WERI-Rb-1 (cell line): ENCODE results near the gene RPE65.
"Not testable (repeated sequence)": the region's sequence is repeated elsewhere in the genome, so short reads cannot be mapped to it uniquely, and the experiment has no call there.

Experiments
- DNase-seq: peaks from one replicate; pipeline ENCODE4 v3.0.0-alpha.2; 2020
- H3K27ac ChIP-seq: fragments of 250-450 bp; sonication (Bioruptor Pico); 2 replicates; pipeline ENCODE4 v1.5.1; 2020; ENCODE audit warnings: mild to moderate bottlenecking, moderate library complexity
- H3K27me3 ChIP-seq: fragments of 250-450 bp; sonication (Bioruptor Pico); 2 replicates; pipeline ENCODE4 v1.5.1; 2021; ENCODE audit warnings: mild to moderate bottlenecking, low read depth, moderate library complexity; ENCODE audit not compliant: insufficient read depth, severe bottlenecking
- H3K36me3 ChIP-seq: fragments of 250-450 bp; sonication (Bioruptor Pico); 2 replicates; pipeline ENCODE4 v1.5.1; 2020; ENCODE audit warnings: mild to moderate bottlenecking, moderate library complexity
- H3K4me3 ChIP-seq: 2 replicates; pipeline ENCODE4 v1.5.1; 2011; ENCODE audit warnings: low read depth, mild to moderate bottlenecking, control low read depth, low read length
- H3K9me3 ChIP-seq: fragments of 250-450 bp; sonication (Bioruptor Pico); 2 replicates; pipeline ENCODE4 v1.5.1; 2021; ENCODE audit warnings: mild to moderate bottlenecking, moderate library complexity; ENCODE audit not compliant: severe bottlenecking
- TF ChIP-seq, protein P1 (sequence below): IDR thresholded peaks from 2 replicates; pipeline ENCODE4 v1.5.1; 2011; ENCODE audit warnings: low read depth, mild to moderate bottlenecking, control low read depth, inconsistent platforms, low read length

The RPE65 gene

DNA sequence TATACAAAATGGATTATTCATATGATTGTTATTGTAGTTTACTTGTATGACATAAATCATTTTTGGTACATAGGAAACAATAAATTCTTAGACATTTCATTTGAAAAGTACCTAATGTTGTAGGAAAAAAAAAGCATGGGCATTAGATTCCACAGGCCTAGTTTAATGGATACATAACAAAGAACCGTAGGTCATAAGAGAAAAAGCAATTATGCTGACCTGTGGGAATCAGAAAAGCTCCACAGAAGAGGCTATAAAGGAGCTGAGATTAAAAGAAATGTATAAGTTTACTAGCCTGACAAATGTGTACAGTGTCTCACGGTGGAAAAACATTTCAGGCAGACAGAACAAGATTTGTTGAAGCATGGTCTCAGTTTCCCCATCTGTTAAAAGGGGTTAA, 43.4 kb upstream of the RPE65 start:
- H3K27me3 ChIP-seq: no peaks in the 10 kb centered on the region
- H3K9me3 ChIP-seq: no peaks in the 10 kb centered on the region
- TF ChIP-seq, protein P1, sequence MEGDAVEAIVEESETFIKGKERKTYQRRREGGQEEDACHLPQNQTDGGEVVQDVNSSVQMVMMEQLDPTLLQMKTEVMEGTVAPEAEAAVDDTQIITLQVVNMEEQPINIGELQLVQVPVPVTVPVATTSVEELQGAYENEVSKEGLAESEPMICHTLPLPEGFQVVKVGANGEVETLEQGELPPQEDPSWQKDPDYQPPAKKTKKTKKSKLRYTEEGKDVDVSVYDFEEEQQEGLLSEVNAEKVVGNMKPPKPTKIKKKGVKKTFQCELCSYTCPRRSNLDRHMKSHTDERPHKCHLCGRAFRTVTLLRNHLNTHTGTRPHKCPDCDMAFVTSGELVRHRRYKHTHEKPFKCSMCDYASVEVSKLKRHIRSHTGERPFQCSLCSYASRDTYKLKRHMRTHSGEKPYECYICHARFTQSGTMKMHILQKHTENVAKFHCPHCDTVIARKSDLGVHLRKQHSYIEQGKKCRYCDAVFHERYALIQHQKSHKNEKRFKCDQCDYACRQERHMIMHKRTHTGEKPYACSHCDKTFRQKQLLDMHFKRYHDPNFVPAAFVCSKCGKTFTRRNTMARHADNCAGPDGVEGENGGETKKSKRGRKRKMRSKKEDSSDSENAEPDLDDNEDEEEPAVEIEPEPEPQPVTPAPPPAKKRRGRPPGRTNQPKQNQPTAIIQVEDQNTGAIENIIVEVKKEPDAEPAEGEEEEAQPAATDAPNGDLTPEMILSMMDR: no peak
- peaks cover 55% of the 10 kb centered on the region for H3K36me3 ChIP-seq
- no peak overlapping the region for H3K27ac ChIP-seq
- H3K4me3 ChIP-seq: no peak overlapping the region
- DNase-seq: no peak

DNA sequence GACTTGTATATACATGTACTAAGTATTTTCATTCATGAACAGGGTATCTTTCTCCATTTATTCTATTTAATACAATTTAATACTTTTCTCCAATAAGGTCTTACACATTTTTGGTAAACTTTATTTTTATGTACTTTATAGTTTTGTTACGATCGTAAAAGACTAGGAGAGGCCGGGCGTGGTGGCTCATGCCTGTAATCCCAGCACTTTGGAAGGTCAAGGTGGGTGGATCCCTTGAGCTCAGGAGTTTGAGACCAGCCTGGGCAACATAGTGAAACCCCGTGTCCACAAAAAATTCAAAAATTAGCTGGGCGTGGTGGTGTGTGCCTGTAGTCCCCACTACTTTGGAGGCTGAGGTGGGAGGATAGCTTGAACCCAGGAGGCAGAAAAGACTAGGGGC, 42.5 kb upstream of the RPE65 start:
- H3K27me3 ChIP-seq, H3K27ac ChIP-seq, H3K9me3 ChIP-seq, DNase-seq, H3K4me3 ChIP-seq: not testable (repeated sequence)
- peaks cover 64% of the 10 kb centered on the region for H3K36me3 ChIP-seq

DNA sequence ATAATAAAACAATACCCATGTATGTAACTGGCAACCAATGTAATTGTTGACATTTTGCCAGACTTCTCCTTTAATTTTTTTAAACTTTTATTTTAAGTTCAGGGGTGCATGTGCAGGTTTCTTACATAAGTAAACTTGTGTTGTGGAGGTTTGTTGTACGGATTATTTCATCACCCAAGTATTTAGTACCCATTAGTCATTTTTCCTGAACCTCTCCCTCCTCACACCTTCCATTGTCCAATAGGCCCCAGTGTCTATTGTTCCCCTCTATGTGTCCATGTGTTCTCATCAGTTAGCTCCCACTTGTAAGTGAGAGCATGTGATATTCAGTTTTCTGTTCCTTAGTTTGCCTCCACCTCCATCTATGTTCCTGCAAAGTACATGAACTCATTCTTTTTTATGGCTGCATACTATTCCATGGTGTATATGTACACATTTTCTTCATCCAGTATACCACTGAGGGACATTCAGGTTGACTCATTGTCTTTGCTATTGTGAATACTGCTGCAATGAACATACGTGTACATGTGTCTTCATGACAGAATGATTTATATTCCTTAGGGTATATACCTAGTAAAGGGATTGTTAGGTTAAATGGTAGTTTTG, 40.4 kb upstream of the RPE65 start:
- Histone ChIP-seq H3K9me3 (no peaks in the 10 kb centered on the region), H3K27ac (no peak overlapping the region), H3K4me3 (no peak overlapping the region), H3K36me3 (peaks cover 75% of the 10 kb centered on the region), H3K27me3 (no peaks in the 10 kb centered on the region)
- no peak for DNase-seq
- TF ChIP-seq, protein P1: no peak

DNA sequence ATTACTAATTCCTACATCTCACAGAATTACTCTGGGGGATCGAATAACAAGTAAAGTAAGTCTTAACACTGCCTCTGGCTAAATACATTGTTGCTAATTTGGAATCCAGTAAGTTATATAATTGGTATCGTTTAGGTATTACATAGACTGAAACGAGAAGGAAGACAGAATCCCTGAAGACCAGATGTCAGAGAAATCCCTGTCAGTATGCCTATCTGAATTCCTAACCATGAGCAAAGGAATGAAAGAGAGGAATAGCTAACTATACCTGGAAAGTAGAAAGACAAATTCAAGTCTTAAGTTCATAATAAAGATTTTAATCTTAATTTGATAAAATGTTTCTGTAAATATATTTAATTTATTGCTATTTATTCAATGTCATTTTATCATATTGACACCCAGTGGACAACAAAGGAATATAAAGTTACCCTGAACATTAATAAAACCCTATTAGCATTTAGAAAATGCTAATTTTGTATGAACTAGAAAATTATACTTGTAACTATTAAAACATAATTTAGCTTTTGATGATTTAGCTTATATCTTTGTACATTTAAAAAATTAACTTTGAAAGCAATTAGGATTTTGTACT, 35.8 kb upstream of the RPE65 start:
- no peak overlapping the region for H3K4me3 ChIP-seq
- DNase-seq: no peak
- H3K9me3 ChIP-seq: no peaks in the 10 kb centered on the region
- H3K36me3 ChIP-seq: peaks cover 72% of the 10 kb centered on the region
- no peak overlapping the region for H3K27ac ChIP-seq
- TF ChIP-seq, protein P1: no peak
- no peaks in the 10 kb centered on the region for H3K27me3 ChIP-seq

DNA sequence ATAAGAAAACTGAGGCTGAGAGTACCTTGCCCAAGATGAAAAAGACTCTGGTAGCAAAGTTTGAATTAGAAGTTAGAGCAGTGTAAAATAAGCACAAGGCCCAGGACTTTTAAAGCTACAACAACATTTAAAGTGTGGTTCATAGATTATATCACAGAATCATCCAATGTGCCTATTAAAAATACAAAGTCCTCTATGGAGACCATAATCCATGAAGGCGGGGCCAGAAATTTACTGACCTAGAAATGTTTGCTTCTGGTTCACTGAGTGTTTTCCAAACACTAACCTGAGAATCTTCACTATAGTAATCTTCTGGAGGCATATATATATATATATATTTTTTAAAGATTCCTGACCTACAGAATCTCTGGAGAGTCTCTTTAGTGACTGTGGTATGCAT, 34.9 kb upstream of the RPE65 start:
- Histone ChIP-seq H3K9me3 (no peaks in the 10 kb centered on the region), H3K36me3 (peaks cover 73% of the 10 kb centered on the region), H3K27me3 (no peaks in the 10 kb centered on the region), H3K4me3 (no peak overlapping the region), H3K27ac (no peak overlapping the region)
- TF ChIP-seq, protein P1: no peak
- no peak for DNase-seq

DNA sequence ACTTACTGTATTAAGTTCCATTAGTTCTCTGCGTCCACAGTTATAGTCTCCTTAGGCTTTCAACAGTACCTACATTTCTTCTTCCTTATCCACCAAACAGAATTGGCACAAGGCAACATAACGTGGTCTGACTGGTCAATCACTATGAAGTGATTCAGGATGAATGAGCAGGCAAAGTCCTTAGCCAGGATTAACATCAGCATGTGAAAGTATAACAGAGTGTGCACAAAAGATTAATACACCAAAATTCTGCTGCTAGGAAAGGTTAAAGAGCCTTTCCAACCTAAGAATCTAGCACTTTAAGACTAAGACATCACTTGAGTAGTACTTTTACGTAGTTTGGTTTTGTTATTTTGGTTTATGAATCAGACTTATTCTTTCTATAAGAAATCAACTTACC, 31.3 kb upstream of the RPE65 start:
- no peaks in the 10 kb centered on the region for H3K27me3 ChIP-seq
- TF ChIP-seq, protein P1: no peak
- H3K4me3 ChIP-seq: no peak overlapping the region
- H3K27ac ChIP-seq: no peak overlapping the region
- peaks cover 76% of the 10 kb centered on the region for H3K36me3 ChIP-seq
- no peaks in the 10 kb centered on the region for H3K9me3 ChIP-seq
- no peak for DNase-seq
